Stomach (tissue), 4 donors: ENCODE results near the gene TLL2.
"Not testable (repeated sequence)": the region's sequence is repeated elsewhere in the genome, so short reads cannot be mapped to it uniquely, and the experiment has no call there.

ENCODE experiments used
- EP300 ChIP-seq: sonication (generic); formaldehyde crosslinking; IDR thresholded peaks from one replicate; pipeline ENCODE4 v1.6.1; 2017; ENCODE audit warnings: antibody characterized with exemption
- POLR2A ChIP-seq, 4 donors: fragments of 450-650 bp; IDR thresholded peaks; one replicate each; pipeline ENCODE4 v1.6.1; 2016; ENCODE audit warnings: antibody characterized with exemption in 4 of 4, control low read depth in 2 of 4, mild to moderate bottlenecking in 1 of 4, moderate library complexity in 1 of 4
- TF ChIP-seq, protein P1 (sequence below), 7 experiments: fragments of 450-650 bp in 4 of 7; fragments of 200-600 bp in 3 of 7; sonication (generic) in 3 of 7; IDR thresholded peaks; one replicate each; pipeline ENCODE4 v1.5.1; 2016 to 2019; ENCODE audit warnings: antibody characterized with exemption in 7 of 7, control low read depth in 2 of 7, mild to moderate bottlenecking in 1 of 7

GRCh38 chr10:96545558-96545957 lies 31.8 kb upstream of the TLL2 start:
- TF ChIP-seq, protein P1, sequence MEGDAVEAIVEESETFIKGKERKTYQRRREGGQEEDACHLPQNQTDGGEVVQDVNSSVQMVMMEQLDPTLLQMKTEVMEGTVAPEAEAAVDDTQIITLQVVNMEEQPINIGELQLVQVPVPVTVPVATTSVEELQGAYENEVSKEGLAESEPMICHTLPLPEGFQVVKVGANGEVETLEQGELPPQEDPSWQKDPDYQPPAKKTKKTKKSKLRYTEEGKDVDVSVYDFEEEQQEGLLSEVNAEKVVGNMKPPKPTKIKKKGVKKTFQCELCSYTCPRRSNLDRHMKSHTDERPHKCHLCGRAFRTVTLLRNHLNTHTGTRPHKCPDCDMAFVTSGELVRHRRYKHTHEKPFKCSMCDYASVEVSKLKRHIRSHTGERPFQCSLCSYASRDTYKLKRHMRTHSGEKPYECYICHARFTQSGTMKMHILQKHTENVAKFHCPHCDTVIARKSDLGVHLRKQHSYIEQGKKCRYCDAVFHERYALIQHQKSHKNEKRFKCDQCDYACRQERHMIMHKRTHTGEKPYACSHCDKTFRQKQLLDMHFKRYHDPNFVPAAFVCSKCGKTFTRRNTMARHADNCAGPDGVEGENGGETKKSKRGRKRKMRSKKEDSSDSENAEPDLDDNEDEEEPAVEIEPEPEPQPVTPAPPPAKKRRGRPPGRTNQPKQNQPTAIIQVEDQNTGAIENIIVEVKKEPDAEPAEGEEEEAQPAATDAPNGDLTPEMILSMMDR (IDR thresholded peaks at IDR 0.05): not testable (repeated sequence)
- not testable (repeated sequence) for TF ChIP-seq EP300; POLR2A (IDR thresholded peaks at IDR 0.05)
